HG02943 (cell line): ENCODE measurements around the gene NIPAL4.
"Not testable (repeated sequence)": the region's sequence is repeated elsewhere in the genome, so short reads cannot be mapped to it uniquely, and the experiment has no call there.

Experiments
- ATAC-seq: cut with Tn5 transposase; IDR thresholded peaks from one replicate; pipeline ENCODE4 v1.9.1; 2021; ENCODE audit warnings: mild to moderate bottlenecking, low read depth, moderate library complexity; ENCODE audit not compliant: unreplicated experiment

The NIPAL4 gene

GRCh38 chr5:157459715-157460599 is at the start of gene NIPAL4:
Gene NIPAL4, plus strand, starts transcription at chr5:157460213. Its CDS starts 108 bp downstream, at chr5:157460321.
- ATAC-seq = no peak

GRCh38 chr5:157415838-157416237 is 44.2 kb upstream of the NIPAL4 start:
- no peak for ATAC-seq

GRCh38 chr5:157419521-157419920 is 40.5 kb upstream of the NIPAL4 start:
- ATAC-seq = not testable (repeated sequence)

- ATAC-seq = not testable (repeated sequence)
Measured at GRCh38 chr5:157429920-157430319, 30.1 kb upstream of the NIPAL4 start.

- no peak for ATAC-seq
Measured at GRCh38 chr5:157431544-157432200, 28.3 kb upstream of the NIPAL4 start.

GRCh38 chr5:157434096-157434495 is 25.9 kb upstream of the NIPAL4 start:
- ATAC-seq = no peak

- no peak for ATAC-seq
Measured at GRCh38 chr5:157443041-157443549, 16.9 kb upstream of the NIPAL4 start.

- no peak for ATAC-seq
Measured at GRCh38 chr5:157444224-157444623, 15.8 kb upstream of the NIPAL4 start.

- ATAC-seq = no peak
Measured at GRCh38 chr5:157445745-157446411, 14.1 kb upstream of the NIPAL4 start.

GRCh38 chr5:157446412-157446935 is 13.5 kb upstream of the NIPAL4 start:
- ATAC-seq = no peak

- ATAC-seq = no peak
Measured at GRCh38 chr5:157447201-157447637, 12.8 kb upstream of the NIPAL4 start.

GRCh38 chr5:157449011-157449723 is 10.8 kb upstream of the NIPAL4 start:
- no peak for ATAC-seq

GRCh38 chr5:157450024-157450423 is 10.0 kb upstream of the NIPAL4 start:
- ATAC-seq = no peak

GRCh38 chr5:157451806-157452205 is 8.2 kb upstream of the NIPAL4 start:
- no peak for ATAC-seq

- no peak for ATAC-seq
Measured at GRCh38 chr5:157454273-157454672, 5.7 kb upstream of the NIPAL4 start.

GRCh38 chr5:157455057-157455456 is 5.0 kb upstream of the NIPAL4 start:
- no peak for ATAC-seq

- no peak for ATAC-seq
Measured at GRCh38 chr5:157456301-157456700, 3.7 kb upstream of the NIPAL4 start.

- no peak for ATAC-seq
Measured at GRCh38 chr5:157457391-157457790, 2.6 kb upstream of the NIPAL4 start.

- ATAC-seq = no peak
Measured at GRCh38 chr5:157458835-157459234, 1.2 kb upstream of the NIPAL4 start.
